AG04449 (cell line): ENCODE data around the gene B3GALT4.
A peak's percentile ranks its signal among the peaks of the same experiment; 100 is the strongest.

Experiments
- CTCF ChIA-PET: fragments of 350-600 bp; formaldehyde crosslinking; extraction: SDS; loops from one replicate; lab custom pipeline; 2021; ENCODE audit warnings: antibody characterized with exemption; lab: Yijun Ruan, JAX
- POLR2A ChIA-PET: fragments of 400-600, 350-600 bp; formaldehyde crosslinking; extraction: SDS; loops from one replicate; lab custom pipeline; 2020; ENCODE audit warnings: antibody characterized with exemption, inconsistent platforms; lab: Yijun Ruan, JAX
- DNase-seq: peaks from one replicate; pipeline ENCODE4 v3.0.0-alpha.2; 2010; ENCODE audit warnings: low read depth, low spot score
- H3K4me3 ChIP-seq: 2 replicates; pipeline ENCODE4 v1.5.1; 2011; ENCODE audit warnings: low read depth, mild to moderate bottlenecking, control low read depth, low read length
- CTCF ChIP-seq: IDR thresholded peaks from one replicate; pipeline ENCODE4 v1.5.1; 2011; ENCODE audit warnings: mild to moderate bottlenecking, moderate library complexity, low read length, control low read depth, inconsistent platforms; ENCODE audit not compliant: insufficient read depth; ENCODE audit errors: missing control alignments

B3GALT4 gene

GRCh38 chr6:33298773-33299236 lies 21.9 kb downstream of the B3GALT4 start, which contains the start of gene RGL2:
Gene RGL2, minus strand, starts transcription at chr6:33298942. Its CDS starts 332 bp downstream, at chr6:33298610.
- TF ChIP-seq CTCF: no peak
- POLR2A ChIA-PET: interaction anchor here (0.8 to 2.7 kb wide), 9 partner anchors 9 to 27 kb away, joined by 3 to 16 read pairs (median 5); partner anchors contain the start of genes B3GALT4, PFDN6, RPS18 and TAPBP
- H3K4me3 ChIP-seq: peak within 1 kb of the TSS; percentile 85
- CTCF ChIA-PET: interaction anchor here (0.9 to 3.8 kb wide), 12 partner anchors 9 to 128 kb away, joined by 3 to 52 read pairs (median 6); partner anchors contain the start of genes PFDN6, TAPBP and WDR46
- no peak for DNase-seq

- ChIA-PET POLR2A (interaction anchor here (0.5 to 2.7 kb wide), 11 partner anchors 9 to 1114 kb away, joined by 3 to 16 read pairs (median 5); partner anchors contain the start of genes B3GALT4, PFDN6, RPS18 and TAPBP), CTCF (interaction anchor here (0.9 to 3.8 kb wide), 14 partner anchors 9 to 127 kb away, joined by 3 to 52 read pairs (median 4); partner anchors contain the start of genes PFDN6, TAPBP and WDR46)
- peak; percentile 88 for TF ChIP-seq CTCF
- no peak for DNase-seq
- peak overlapping the region; percentile 85 for H3K4me3 ChIP-seq
Observed at GRCh38 chr6:33299237-33299944, 22.5 kb downstream of the B3GALT4 start.

- POLR2A ChIA-PET: interaction anchor here (1.0 kb wide), 1 partner anchor 10 kb away, joined by 3 read pairs; no protein-coding TSS in a partner anchor
- CTCF ChIA-PET: interaction anchor here (0.6 to 3.8 kb wide), 3 partner anchors 10 to 104 kb away, joined by 4 to 52 read pairs (median 19); partner anchors contain the start of genes PFDN6 and WDR46
- H3K4me3 ChIP-seq: no peak overlapping the region
- DNase-seq: no peak
- no peak for TF ChIP-seq CTCF
Observed at GRCh38 chr6:33301877-33302276, 25.0 kb downstream of the B3GALT4 start.

GRCh38 chr6:33304216-33304615 lies 27.3 kb downstream of the B3GALT4 start:
- CTCF ChIA-PET: no interaction called here

GRCh38 chr6:33305052-33305451 lies 28.1 kb downstream of the B3GALT4 start:
- DNase-seq: no peak
- H3K4me3 ChIP-seq: no peak overlapping the region
- ChIA-PET POLR2A (no interaction called here), CTCF (no interaction called here)
- TF ChIP-seq CTCF: no peak

More at GRCh38 chr6:33304216-33304615, 27.3 kb downstream of the B3GALT4 start:
- POLR2A ChIA-PET: no interaction called here
- no peak overlapping the region for H3K4me3 ChIP-seq
- no peak for TF ChIP-seq CTCF
- DNase-seq: no peak

- no peak for DNase-seq
- no peak overlapping the region for H3K4me3 ChIP-seq
- CTCF ChIA-PET: interaction anchor here (1.2 to 1.7 kb wide), 2 partner anchors 9 to 16 kb away, joined by 3 to 5 read pairs; no protein-coding TSS in a partner anchor
- no peak for TF ChIP-seq CTCF
- POLR2A ChIA-PET: no interaction called here
Observed at GRCh38 chr6:33306356-33306755, 29.4 kb downstream of the B3GALT4 start.
